ENCODE results near the gene URI1. TPM values are rescaled to one million over a fixed set of nuclear protein-coding genes. Genes with fewer than 3 reads are reported as not detected.

Gene URI1
- total RNA-seq, 4 donors from 2014 or later, result 28.1 to 146 (median 48.0) TPM

GRCh38 chr19:29917911-29918310 lies 24.1 kb upstream of the URI1 start:
- H3K36me3 ChIP-seq, result no peaks in the 10 kb centered on the region
- H3K27ac ChIP-seq, result no peak overlapping the region
- H3K4me1 ChIP-seq, result no peaks in the 10 kb centered on the region
- in situ Hi-C loops (cut with MboI; ENCODE audit: low pct_ligation_motif_present in 1 of 4, low pct_unique_long_range_greater_than_20kb in 1 of 4, low sequenced_read_pairs in 3 of 4), result no loop called here
- H3K27me3 ChIP-seq, result no peaks in the 10 kb centered on the region
- no peak overlapping the region for H3K4me3 ChIP-seq
- 84 to 96% methylated on average over 3 to 7 of the region's 7 CpGs for WGBS, 2 donors (ENCODE audit: low coverage in 1 of 2)
- TF ChIP-seq EP300 (IDR thresholded peaks at IDR 0.05; ENCODE audit: low read depth) (no peak), POLR2AphosphoS5 (IDR thresholded peaks at IDR 0.05) (no peak), POLR2A (IDR thresholded peaks at IDR 0.05) (no peak), CTCF (IDR thresholded peaks at IDR 0.05) (no peak)
- intact Hi-C loops (cut with DNase I; ENCODE audit: low total_unique reads), result no loop called here
- no peak for DNase-seq
- no peaks in the 10 kb centered on the region for H3K9me3 ChIP-seq

- no peak for DNase-seq
- intact Hi-C loops (cut with DNase I; ENCODE audit: low total_unique reads) (no loop called here), in situ Hi-C loops (cut with MboI; ENCODE audit: low pct_ligation_motif_present in 1 of 4, low pct_unique_long_range_greater_than_20kb in 1 of 4, low sequenced_read_pairs in 3 of 4) (no loop called here)
- TF ChIP-seq POLR2A (IDR thresholded peaks at IDR 0.05) (no peak), EP300 (IDR thresholded peaks at IDR 0.05; ENCODE audit: low read depth) (no peak), CTCF (IDR thresholded peaks at IDR 0.05) (no peak), POLR2AphosphoS5 (IDR thresholded peaks at IDR 0.05) (no peak)
- Histone ChIP-seq H3K4me1 (no peaks in the 10 kb centered on the region), H3K27ac (no peak overlapping the region), H3K9me3 (no peaks in the 10 kb centered on the region), H3K4me3 (no peak overlapping the region), H3K36me3 (no peaks in the 10 kb centered on the region), H3K27me3 (no peaks in the 10 kb centered on the region)
- WGBS, 2 donors (ENCODE audit: low coverage in 1 of 2), result 71 to 88% methylated on average over 2 to 6 of the region's 6 CpGs
Observed at GRCh38 chr19:29918891-29919290, 23.1 kb upstream of the URI1 start.

- no peaks in the 10 kb centered on the region for H3K36me3 ChIP-seq
- WGBS, 2 donors (ENCODE audit: low coverage in 1 of 2), result 94 to 100% methylated on average over 3 to 4 of the region's 4 CpGs
- no peaks in the 10 kb centered on the region for H3K9me3 ChIP-seq
- no peak overlapping the region for H3K4me3 ChIP-seq
- no peak for DNase-seq
- no peak overlapping the region for H3K27ac ChIP-seq
- H3K4me1 ChIP-seq, result no peaks in the 10 kb centered on the region
- no peaks in the 10 kb centered on the region for H3K27me3 ChIP-seq
- TF ChIP-seq POLR2AphosphoS5 (IDR thresholded peaks at IDR 0.05), result no peak
- no peak for TF ChIP-seq CTCF (IDR thresholded peaks at IDR 0.05)
- TF ChIP-seq EP300 (IDR thresholded peaks at IDR 0.05; ENCODE audit: low read depth), result no peak
- intact Hi-C loops (cut with DNase I; ENCODE audit: low total_unique reads), result no loop called here
- in situ Hi-C loops (cut with MboI; ENCODE audit: low pct_ligation_motif_present in 1 of 4, low pct_unique_long_range_greater_than_20kb in 1 of 4, low sequenced_read_pairs in 3 of 4), result no loop called here
Observed at GRCh38 chr19:29922972-29923371, 19.1 kb upstream of the URI1 start.

- H3K27ac ChIP-seq, result no peak overlapping the region
- intact Hi-C loops (cut with DNase I; ENCODE audit: low total_unique reads), result no loop called here
- WGBS, 2 donors (ENCODE audit: low coverage in 1 of 2), result 55 to 83% methylated on average over 1 to 4 of the region's 4 CpGs
- in situ Hi-C loops (cut with MboI; ENCODE audit: low pct_ligation_motif_present in 1 of 4, low pct_unique_long_range_greater_than_20kb in 1 of 4, low sequenced_read_pairs in 3 of 4), result no loop called here
- TF ChIP-seq CTCF (IDR thresholded peaks at IDR 0.05), result no peak
- no peaks in the 10 kb centered on the region for H3K9me3 ChIP-seq
- no peak overlapping the region for H3K4me3 ChIP-seq
- no peaks in the 10 kb centered on the region for H3K36me3 ChIP-seq
- H3K27me3 ChIP-seq, result no peaks in the 10 kb centered on the region
- no peak for DNase-seq
- no peaks in the 10 kb centered on the region for H3K4me1 ChIP-seq
Observed at GRCh38 chr19:29923653-29924052, 18.4 kb upstream of the URI1 start.
